COR-L47 (cell line): Measurements from ENCODE around the gene AASS.
"Not testable (repeated sequence)": the region's sequence is repeated elsewhere in the genome, so short reads cannot be mapped to it uniquely, and the experiment has no call there.

Experiments
- DNase-seq: peaks from one replicate; lab custom pipeline; 2025; lab: John Stamatoyannopoulos, UW

The AASS gene

DNA sequence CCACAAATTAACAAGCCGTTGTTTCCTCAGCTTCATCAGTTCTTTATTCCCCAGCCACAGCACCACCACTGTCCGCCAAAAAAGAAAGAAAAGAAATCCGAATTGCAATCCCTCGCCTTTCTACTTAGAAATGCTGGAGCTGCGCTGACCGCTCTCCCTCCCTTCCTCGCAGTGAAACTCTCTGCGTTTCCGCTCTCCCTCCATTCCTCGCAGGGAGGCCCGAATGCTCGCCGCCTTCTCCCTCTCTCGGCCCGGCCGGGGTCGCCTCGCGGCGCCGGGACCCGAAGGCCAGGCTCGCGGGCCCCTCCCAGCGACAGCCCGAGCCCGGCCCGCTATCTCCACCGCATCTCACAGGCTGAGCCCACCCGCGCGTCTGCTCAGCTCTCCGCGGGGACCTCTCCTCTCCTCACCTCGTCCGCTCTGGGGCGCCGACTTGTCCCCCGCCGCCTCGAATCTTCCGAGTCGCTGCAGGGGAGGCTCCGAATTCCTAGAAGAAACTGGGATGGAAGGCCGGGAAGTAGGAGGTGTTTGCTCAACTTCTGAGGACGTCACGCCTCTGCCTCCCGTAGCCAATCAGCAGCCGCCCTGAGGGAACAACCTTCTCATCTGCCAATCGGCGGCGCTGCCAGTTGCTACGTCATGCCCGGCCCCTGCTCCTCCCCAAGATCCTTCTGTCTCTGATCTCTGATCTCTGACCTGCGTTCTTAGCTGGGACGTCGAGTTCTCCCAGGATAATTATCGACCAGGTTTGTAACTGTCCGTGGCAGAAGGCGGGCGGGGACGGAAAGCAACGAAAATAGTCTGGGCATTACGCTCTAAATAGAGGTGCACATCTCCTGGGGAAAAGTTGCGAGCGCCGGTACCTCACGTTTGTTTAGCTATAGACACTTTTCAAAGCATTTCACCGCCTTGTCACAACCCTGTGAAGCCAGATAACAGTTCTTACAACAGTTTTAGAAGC, at the start of gene AASS:
AASS (minus strand) TSS at position 499 of the 961 bp plus-strand sequence. CDS start 10,523 bp downstream, outside the sequence.
- DNase-seq, result peak; percentile 77

DNA sequence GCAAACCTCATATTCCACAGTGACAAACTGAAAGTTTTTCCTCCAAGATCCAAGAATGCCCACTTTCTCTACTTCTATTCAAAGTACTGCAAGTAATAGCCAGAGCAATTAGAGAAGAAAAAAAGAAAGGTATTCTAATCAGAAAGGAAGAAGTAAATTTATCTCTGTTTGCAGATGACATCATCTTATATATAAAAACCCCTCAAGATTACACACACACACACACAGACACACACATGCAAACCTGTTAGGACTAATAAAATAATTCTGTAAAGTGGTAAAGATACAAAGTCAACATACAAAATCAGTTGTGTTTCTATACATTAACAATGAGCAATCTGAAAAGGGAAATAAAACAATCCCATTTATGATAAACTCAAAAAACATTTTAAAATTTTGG, 44.7 kb upstream of the AASS start:
- no peak for DNase-seq

DNA sequence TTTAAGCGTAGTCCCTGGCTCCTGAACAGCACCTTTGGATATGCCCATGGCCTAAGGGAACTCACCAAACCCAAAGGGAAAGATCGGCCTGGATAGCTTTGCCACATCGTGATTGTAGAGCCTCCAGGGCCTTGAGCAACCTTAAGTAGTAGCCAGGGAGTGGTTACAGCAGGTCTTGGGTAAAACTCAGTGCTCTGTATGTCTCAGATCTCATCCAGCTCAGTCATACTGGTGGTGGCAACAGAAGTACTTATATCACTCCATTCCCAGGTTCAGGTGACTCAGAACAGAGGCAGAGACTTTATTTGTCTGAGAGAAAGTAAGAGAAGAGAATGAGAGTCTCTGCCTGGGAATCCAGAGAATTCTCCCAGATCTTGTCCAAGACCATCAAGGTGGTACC, 39.1 kb upstream of the AASS start:
- no peak for DNase-seq

DNA sequence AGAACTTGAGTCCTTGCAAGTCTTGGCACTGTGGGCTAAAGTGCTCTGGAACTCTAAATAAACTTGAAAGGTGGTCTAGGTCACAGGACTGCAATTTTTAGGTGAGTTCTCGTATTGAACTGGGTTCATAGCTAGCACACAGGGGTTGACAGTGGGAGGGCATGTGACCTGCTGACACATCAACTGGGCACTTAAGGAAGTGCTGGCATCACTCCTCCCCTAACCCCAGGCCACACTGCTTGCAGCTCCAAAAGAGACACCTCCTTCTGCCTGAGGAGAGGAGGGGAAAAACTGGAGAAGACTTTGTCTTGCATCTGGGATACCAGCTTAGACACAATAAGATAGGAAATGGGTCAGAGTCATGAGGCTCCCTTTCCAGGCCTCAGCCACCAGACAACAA, 38.0 kb upstream of the AASS start:
- no peak for DNase-seq

DNA sequence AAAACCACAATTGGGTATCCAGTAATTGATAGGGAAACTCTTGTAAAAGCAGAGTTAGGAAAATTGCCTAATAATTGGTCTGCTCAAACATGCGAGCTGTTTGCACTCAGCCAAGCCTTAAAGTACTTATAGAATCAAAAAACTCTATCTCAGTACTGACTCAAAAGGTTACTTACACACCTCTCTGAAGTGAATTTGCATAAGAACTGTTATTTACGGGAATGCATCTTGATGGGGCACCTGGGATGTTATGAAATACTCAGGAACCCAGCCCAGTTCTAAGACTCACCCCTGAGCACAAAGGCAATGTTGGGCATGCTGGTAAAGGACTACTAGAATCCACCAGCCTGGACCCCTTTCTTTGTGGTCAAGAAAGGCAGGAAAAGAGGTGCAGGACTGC, 28.1 kb upstream of the AASS start:
- DNase-seq, result not testable (repeated sequence)

DNA sequence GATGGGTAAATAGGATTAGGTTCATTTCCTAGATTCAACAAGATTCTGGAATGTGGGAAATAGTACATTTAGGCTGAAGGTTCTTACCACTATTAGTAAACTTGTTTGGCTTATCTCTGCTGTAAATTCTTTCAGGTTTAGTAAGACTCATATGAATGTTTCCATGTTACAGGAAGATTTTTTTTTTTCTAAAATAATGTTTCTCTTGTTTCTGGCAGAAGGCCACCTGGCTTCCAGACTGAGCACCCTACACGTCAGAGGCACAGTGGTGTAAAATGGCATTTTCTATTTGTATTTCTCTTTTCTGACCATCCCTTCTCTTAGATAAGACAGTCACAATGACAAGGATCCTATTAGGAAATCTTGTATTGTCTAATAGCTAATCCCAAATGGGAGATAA, 22.7 kb upstream of the AASS start:
- no peak for DNase-seq

DNA sequence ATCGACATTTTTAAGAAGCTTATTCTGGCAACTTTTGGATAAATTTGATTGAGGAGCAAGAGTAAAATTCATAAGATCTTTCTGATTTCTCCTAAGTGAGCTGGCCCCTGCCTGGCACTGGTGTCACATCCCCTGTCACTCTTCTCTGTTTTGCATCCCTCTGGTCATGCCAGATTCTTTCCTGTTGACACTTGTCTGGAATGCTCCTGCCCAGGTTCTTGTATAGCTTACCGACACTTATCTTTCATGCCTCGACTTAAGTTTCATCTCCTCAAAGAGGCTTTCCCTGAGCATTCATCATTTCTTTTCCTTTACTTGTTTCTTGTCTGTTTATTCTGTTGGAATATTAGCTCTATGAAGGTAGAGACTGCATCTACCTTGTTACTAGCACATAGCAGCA, 22.2 kb upstream of the AASS start:
- no peak for DNase-seq

DNA sequence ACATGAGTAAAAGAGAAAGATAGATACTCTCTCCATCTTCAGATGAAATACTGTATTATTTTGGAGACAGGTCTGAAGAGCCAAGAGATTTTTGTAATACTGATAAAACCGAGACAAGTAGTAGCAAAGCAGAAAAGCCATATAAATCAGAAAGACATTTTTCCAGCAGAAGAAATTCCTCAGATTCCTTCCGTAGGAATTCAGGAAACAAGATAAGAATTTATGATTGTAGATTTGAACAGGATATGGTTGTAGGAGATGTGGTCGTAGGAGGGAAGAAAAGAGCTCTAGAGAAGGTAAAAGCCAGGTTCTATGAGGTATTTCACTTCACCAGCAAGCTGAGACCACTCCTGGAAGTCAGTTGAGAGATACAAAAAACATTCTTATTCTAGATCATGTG, 17.6 kb upstream of the AASS start:
- no peak for DNase-seq

DNA sequence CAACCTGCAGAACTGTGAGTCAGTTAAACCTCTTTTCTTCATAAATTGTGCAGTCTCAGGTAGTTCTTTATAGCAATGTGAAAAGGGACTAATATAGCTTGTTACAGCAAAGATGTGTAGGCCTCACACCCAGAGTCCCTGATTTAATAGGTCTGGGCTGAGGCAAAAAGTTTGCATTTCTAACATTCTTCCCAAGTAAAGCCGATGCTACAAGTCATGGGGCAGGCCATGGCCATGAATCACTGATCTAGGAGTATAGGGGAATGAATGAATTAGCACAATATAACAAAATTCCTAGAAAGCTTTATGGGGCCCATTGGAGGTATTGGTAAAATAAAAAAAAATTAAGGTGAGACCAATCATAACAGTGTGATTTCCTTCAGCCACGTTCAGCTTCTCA, 11.5 kb upstream of the AASS start:
- no peak for DNase-seq

DNA sequence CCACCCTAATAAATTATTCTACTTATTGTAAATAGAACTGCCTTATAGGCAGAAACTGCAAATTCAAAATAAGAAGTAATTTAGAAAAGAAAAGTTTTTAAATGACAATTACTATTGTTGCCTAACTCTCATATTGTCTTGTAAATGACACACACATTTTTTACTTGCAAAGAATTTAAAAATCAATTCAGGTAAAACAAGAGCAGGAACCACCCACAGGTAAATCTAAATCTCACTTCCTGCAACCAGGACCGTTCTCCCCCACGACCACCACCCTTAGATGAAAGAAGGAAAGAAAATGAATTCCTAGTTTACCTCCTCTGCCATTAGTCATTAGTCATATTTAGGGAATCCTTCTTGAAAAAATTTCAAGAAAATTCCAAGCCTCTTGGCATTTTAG, 4.8 kb upstream of the AASS start:
- no peak for DNase-seq

DNA sequence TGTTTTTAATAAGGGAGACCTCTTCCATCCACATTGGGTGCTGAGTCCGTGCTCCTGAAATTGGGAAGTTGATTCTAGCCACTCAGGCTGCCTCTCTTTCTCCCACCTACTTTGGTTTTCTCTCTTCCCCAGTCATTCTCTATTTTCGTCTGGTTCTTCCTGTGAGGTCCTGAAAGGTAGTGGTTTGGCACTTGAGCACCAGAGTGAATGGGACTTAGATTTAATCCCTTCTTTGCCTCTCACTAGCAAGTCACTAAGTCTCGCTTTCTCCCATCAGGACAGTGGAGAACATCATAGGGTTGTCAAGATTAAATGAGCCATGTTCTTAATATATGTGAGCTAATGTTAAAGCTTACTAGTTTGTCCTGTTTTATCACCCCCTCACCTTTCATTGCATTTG, 4.0 kb upstream of the AASS start:
- DNase-seq, result no peak

DNA sequence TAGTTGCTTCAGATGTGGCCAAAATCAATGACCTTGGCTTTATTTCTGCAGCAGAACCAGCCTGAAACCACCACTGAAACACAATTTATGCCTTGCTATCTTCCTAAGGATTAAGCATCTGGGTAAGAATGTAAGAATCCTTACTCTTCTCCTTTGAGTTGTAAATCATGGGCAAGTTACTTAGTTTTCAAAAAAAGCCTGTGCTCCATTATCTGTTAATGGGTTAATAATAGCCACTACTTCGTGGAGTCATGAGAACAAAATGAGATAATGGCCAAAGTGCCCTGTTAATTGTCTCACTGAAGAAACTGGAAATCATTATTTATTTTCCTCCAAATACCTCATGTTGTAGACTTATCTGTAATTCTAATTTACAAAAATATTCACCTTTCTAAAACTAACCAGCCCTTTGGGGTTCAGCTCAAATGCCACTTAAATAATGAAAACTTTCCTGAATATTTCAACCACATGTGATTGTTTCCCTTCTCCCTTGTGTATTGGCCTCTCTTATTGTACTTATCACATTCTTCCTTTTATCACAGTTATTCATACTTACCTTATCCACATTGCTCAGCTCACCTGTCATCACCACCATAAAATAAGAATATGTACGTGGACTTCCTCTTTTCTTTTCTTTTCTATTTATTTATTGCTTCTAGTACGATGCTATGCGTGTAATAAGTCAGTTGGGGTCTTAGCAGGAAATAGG, 2.0 kb upstream of the AASS start:
- DNase-seq, result no peak

DNA sequence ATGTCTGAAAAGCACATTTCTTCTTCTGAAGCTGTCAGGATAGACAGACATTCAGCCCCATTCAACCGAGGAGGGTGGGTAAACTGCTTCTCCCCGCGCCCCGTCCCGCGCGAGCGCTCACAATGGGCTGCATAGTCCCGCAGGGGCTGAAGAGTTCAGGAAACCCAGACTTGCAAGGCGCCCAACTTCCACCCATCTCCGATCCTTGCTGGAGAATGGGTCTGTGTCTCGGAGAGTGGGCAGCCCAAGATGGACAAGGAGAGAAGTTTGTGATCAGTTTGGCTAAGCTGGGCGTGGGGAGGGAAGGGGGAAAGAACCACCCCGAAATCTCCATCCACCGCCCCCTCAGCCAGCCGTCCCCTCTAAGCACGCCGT, 686 bp downstream of the AASS start:
- DNase-seq, result no peak

DNA sequence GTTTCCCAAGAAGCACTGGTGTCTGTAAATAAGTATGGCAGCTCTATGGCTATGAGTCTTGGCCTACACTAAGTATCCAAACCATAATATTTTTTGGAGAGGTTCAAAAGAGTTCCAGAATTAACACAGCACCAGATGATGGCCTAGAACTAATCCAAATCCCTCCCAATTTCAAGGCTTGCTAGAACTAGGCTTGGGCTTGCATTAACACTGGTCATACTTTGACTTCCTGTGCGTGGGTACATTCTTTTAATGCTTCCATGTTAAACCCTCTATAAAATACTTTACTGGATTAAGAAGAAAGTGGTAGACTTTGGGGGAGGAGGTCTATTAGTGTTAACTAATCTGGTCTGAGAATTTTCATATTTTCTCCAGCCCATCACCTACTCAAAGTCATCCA, 3.1 kb downstream of the AASS start:
- DNase-seq, result no peak

DNA sequence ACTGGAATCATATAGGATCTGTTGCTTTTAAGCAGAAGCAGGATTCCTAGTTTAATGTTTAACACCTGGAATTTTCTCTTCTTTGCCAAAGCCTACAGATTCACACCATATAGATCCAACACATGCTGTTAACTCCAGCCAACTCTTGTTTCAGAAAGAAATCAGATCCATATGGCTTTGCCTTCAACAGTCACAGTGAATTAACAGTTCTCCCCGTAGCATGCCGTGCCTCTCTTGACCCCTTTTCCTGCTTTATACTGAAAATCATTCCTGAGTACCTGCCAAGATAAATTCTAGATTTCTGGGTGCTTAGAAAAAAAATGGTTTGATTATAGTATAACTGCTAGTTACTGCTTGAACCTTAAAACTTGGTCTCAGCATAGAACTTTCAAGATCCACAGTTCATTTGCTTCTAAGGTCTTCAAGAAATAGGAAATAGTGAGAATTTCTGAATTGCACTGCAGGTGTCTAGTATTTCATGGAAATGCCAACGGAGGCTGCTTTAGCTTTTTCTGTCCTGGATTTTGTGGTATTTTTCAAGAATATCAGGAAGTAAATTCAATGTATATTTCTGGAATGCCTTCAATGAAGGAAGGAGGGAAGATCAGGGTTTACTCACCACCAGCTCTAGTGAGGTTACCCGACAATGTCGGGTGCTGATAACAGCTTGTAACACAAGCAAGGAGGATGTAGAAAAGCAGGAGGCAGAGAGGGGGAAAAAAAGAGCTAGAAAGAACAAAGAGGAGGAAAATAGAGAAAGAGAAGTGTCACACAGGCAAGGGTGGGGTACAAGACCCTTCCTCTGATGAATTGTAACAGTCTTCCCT, 6.6 kb downstream of the AASS start:
- DNase-seq, result no peak

DNA sequence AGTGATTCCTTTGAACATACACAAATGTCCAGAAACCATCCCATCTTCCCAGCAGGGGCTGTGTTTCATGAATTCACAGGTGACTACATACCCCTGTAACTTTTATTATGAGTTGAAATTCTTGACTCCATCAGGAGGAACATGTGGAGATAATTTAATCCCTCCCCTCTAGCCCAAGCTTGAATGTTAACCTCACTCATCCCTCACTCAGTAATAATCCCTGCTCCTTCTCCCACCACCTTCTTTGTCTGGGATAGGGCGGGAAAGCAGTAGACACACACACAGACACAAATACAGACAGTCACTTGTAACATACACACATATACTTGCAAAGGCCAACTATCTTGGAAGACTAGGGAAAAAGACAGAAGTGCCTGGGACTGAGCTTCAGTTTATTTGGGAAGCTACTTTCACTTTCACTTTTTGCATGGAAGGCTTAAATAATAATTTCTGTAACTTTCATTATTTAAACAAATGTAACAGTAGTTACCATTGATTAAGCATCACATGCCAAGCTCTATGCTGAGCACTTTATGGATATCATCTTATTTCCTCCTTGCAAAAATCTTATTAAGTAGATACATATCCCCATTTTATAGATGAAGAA, 7.3 kb downstream of the AASS start:
- no peak for DNase-seq

DNA sequence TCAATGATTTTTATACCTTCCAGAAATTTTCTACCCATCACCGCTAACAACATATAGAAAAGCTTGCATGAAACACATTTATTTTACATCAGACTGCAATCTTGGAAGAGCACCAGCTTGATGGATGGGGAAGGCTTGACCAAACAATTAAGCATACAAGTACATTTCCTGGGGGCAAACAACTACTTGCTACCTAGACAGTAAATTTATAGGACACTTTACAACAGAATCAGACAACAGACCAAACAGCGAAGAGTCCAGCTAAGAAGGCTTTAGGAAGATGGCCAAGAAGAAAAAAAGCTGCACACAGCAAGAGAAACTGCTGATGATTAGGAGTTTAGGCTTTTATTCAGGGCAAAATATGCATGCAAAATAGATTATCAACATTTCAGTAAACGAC, 8.0 kb downstream of the AASS start:
- peak; percentile 19 for DNase-seq

DNA sequence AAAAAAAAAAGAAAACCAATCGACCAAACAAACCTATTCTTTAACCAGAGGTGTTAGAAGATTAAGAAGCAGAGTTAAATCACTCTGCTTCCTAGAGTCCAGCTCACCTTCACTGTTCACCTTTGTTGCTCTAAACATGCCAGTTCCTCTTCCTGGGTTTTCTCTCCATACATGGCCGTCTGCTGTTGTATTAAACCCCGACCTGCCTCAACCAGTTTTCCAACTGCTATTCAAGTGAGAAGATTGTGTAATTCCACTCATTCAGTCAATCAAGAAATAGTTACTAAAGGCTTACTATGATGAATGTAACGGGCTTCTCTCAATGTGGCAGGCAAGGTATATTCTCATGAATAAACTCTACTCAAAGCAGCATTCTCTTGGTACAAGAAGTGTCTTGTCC, 8.8 kb downstream of the AASS start:
- DNase-seq, result no peak

DNA sequence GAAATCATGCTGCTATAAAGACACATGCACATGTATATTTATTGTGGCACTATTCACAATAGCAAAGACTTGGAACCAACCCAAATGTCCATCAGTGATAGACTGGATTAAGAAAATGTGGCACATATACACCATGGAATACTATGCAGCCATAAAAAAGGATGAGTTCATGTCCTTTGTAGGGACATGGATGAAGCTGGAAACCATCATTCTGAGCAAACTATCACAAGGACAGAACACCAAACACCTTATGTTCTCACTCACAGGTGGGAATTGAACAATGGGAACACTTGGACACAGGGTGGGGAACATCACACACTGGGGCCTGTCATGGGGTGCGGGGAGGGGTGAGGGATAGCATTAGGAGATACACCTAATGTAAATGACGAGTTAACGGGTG, 9.3 kb downstream of the AASS start:
- not testable (repeated sequence) for DNase-seq

DNA sequence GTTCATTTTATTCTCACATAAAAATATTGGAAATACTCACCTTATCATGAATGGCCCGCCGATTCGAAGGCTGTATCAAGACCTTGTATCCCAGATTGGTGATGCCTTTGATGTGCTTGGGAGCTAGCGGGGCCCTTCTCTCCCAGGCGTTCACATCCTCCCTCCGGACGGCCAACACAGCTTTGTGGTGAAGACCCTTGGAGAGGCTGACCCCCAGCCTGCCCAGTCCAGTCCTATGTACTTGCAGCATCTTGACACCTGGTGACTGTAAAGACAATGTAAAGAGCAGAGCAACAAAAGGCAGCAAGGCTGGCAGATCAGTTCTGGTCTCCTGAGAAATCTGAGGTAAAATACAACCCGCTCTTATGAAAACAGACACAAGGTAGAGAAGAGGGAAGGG, 10.6 kb downstream of the AASS start:
- no peak for DNase-seq

DNA sequence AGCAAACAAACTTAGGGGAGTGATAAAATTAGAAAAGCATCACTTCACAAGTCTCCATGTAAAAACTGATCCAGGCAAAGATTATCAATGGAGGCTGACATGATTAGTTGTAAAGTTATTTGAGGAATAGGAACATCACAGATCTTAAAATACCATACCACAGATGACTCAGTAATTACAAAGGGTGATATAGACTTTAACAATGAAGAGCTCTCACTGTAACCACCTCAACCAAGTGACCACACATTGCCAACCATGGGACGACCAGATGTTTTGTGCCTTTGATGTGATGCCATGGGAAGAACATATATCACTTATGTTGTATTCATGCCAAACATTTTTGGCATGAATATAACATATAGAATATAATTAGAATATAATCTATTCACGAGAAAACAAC, 11.7 kb downstream of the AASS start:
- no peak for DNase-seq

DNA sequence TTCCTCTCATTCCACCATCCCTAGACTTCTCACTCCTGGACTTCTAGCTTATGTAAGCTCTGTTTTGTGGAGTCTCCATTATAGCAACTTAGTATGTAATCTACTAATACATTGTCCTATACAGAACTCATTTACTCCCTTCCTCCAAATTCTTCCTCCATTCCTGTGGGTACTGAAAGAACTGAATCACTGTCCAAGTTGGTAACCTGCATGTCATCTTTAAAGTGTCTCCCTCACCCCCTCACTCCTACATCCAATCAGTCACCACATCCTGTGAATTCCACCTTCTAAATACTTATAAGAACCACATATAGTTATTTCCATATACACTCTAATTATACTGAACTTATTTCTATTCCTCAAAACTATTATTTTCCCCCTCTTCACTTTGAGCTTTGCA, 20.3 kb downstream of the AASS start:
- no peak for DNase-seq
